ENCODE measurements around the gene TIMMDC1.

Gene TIMMDC1
- total RNA-seq = 17.2 to 24.0 (median 18.0) reads per million in 3 donors

- H3K4me1 ChIP-seq (ENCODE audit: control insufficient read depth, insufficient read depth, low read length, poor library complexity, severe bottlenecking) = peaks cover 3% of the 10 kb centered on the region
- DNase-seq = peak; percentile 94 to 97 (median 96)
- no peaks in the 10 kb centered on the region for H3K9me3 ChIP-seq (ENCODE audit: control insufficient read depth, low read length)
- peak within 1 kb of the TSS; percentile 80 for H3K27ac ChIP-seq (ENCODE audit: insufficient read depth, low read length, poor library complexity, severe bottlenecking)
- H3K4me3 ChIP-seq (ENCODE audit: insufficient read depth, low read depth, low read length, poor library complexity, severe bottlenecking) = peak within 1 kb of the TSS; percentile 70
- H3K36me3 ChIP-seq (ENCODE audit: control insufficient read depth, insufficient read depth, low read length) = peaks cover 2% of the 10 kb centered on the region
- no peaks in the 10 kb centered on the region for H3K27me3 ChIP-seq (replicated peaks; ENCODE audit: control insufficient read depth, insufficient read depth, low read length, poor library complexity, severe bottlenecking)
Measured at GRCh38 chr3:119498186-119499011, at the start of gene TIMMDC1. TSS of gene TIMMDC1 (plus strand) at chr3:119498547. CDS start at chr3:119498734, 187 bp downstream.

DNA sequence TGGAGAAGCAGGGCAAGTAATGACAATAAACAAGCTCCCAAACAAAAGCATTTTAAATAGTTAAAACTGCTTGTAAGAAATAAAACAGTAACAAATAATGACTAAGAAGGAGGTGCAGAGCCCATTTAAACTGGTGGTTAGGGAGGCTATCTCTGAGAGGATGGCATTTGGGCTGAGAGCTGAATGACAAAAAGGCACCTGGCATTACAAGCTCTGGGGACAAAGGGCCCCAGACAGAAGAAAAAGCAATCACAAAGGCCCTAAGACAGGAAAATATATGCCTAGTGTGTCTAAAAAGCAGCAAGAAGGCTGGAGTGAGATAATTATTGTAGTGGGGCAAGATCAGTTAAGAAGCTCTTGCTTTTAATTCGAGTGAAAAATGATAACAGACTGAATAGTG, 44.5 kb upstream of the TIMMDC1 start:
- Histone ChIP-seq H3K4me3 (ENCODE audit: insufficient read depth, low read depth, low read length, poor library complexity, severe bottlenecking) (no peak overlapping the region), H3K27me3 (replicated peaks; ENCODE audit: control insufficient read depth, insufficient read depth, low read length, poor library complexity, severe bottlenecking) (no peaks in the 10 kb centered on the region), H3K27ac (ENCODE audit: insufficient read depth, low read length, poor library complexity, severe bottlenecking) (no peak overlapping the region)

DNA sequence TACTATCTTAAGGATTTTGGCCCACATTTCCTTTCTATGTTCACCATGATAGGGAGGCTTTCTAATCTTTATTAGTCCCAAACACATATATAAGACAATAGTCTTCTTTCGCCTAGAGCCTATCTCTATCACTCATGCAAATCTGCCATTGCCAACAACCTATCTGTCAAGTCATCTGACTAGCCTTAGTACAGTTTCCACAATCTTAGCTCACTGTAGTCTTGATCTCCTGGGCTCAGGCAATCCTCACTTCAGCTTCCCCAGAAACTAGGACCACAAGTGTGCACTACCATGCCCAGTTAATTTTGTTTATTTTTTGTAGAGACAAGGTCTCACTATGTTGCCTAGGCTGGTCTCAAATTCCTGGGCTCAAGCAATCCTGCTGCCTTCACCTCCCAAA, 41.9 kb upstream of the TIMMDC1 start:
- Histone ChIP-seq H3K4me1 (ENCODE audit: control insufficient read depth, insufficient read depth, low read length, poor library complexity, severe bottlenecking) (no peaks in the 10 kb centered on the region), H3K36me3 (ENCODE audit: control insufficient read depth, insufficient read depth, low read length) (peaks cover 59% of the 10 kb centered on the region), H3K4me3 (ENCODE audit: insufficient read depth, low read depth, low read length, poor library complexity, severe bottlenecking) (no peak overlapping the region), H3K27me3 (replicated peaks; ENCODE audit: control insufficient read depth, insufficient read depth, low read length, poor library complexity, severe bottlenecking) (no peaks in the 10 kb centered on the region), H3K27ac (ENCODE audit: insufficient read depth, low read length, poor library complexity, severe bottlenecking) (no peak overlapping the region), H3K9me3 (ENCODE audit: control insufficient read depth, low read length) (no peaks in the 10 kb centered on the region)
- DNase-seq = no peak

More for the DNA sequence above, 44.5 kb upstream of the TIMMDC1 start:
- peaks cover 48% of the 10 kb centered on the region for H3K36me3 ChIP-seq (ENCODE audit: control insufficient read depth, insufficient read depth, low read length)
- no peaks in the 10 kb centered on the region for H3K4me1 ChIP-seq (ENCODE audit: control insufficient read depth, insufficient read depth, low read length, poor library complexity, severe bottlenecking)
- no peaks in the 10 kb centered on the region for H3K9me3 ChIP-seq (ENCODE audit: control insufficient read depth, low read length)
- DNase-seq = no peak

GRCh38 chr3:119457246-119457645, 41.1 kb upstream of the TIMMDC1 start:
- Histone ChIP-seq H3K4me3 (ENCODE audit: insufficient read depth, low read depth, low read length, poor library complexity, severe bottlenecking) (no peak overlapping the region), H3K4me1 (ENCODE audit: control insufficient read depth, insufficient read depth, low read length, poor library complexity, severe bottlenecking) (no peaks in the 10 kb centered on the region), H3K27ac (ENCODE audit: insufficient read depth, low read length, poor library complexity, severe bottlenecking) (no peak overlapping the region), H3K9me3 (ENCODE audit: control insufficient read depth, low read length) (no peaks in the 10 kb centered on the region), H3K27me3 (replicated peaks; ENCODE audit: control insufficient read depth, insufficient read depth, low read length, poor library complexity, severe bottlenecking) (no peaks in the 10 kb centered on the region), H3K36me3 (ENCODE audit: control insufficient read depth, insufficient read depth, low read length) (peaks cover 53% of the 10 kb centered on the region)
- DNase-seq = no peak

GRCh38 chr3:119463171-119464169, 34.9 kb upstream of the TIMMDC1 start, which contains the start of gene TMEM39A:
TSS of gene TMEM39A (minus strand) at chr3:119463615. CDS start at chr3:119462074, 1,541 bp downstream.
- Histone ChIP-seq H3K36me3 (ENCODE audit: control insufficient read depth, insufficient read depth, low read length) (peaks cover 23% of the 10 kb centered on the region), H3K9me3 (ENCODE audit: control insufficient read depth, low read length) (no peaks in the 10 kb centered on the region), H3K4me3 (ENCODE audit: insufficient read depth, low read depth, low read length, poor library complexity, severe bottlenecking) (peak within 1 kb of the TSS; percentile 92), H3K27ac (ENCODE audit: insufficient read depth, low read length, poor library complexity, severe bottlenecking) (peak within 1 kb of the TSS; percentile 88), H3K4me1 (ENCODE audit: control insufficient read depth, insufficient read depth, low read length, poor library complexity, severe bottlenecking) (no peaks in the 10 kb centered on the region), H3K27me3 (replicated peaks; ENCODE audit: control insufficient read depth, insufficient read depth, low read length, poor library complexity, severe bottlenecking) (no peaks in the 10 kb centered on the region)
- peak; percentile 98 for DNase-seq

DNA sequence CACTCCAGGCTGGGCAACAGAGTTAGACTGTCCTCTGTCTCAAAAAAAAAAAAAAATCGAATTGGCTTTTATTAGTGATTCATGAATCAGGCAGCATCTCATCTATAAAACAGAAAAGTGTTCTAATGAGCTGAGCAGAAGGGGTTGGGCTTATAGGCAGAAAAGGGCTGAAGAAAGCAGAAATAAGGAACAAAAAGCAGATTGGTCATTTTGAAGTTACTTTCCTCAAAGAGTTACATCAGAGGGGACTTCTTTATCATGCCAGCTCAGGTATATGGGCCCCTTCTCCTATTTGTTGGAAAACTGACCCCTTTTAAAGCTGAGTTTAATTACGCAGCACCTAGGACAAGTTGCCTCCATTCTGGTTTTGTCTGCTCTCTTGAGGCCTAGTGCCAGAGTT, 30.3 kb upstream of the TIMMDC1 start:
- Histone ChIP-seq H3K4me3 (ENCODE audit: insufficient read depth, low read depth, low read length, poor library complexity, severe bottlenecking) (no peak overlapping the region), H3K27ac (ENCODE audit: insufficient read depth, low read length, poor library complexity, severe bottlenecking) (no peak overlapping the region), H3K36me3 (ENCODE audit: control insufficient read depth, insufficient read depth, low read length) (peaks cover 16% of the 10 kb centered on the region), H3K27me3 (replicated peaks; ENCODE audit: control insufficient read depth, insufficient read depth, low read length, poor library complexity, severe bottlenecking) (no peaks in the 10 kb centered on the region), H3K9me3 (ENCODE audit: control insufficient read depth, low read length) (no peaks in the 10 kb centered on the region), H3K4me1 (ENCODE audit: control insufficient read depth, insufficient read depth, low read length, poor library complexity, severe bottlenecking) (peaks cover 8% of the 10 kb centered on the region)
- no peak for DNase-seq

- Histone ChIP-seq H3K4me3 (ENCODE audit: insufficient read depth, low read depth, low read length, poor library complexity, severe bottlenecking) (peak overlapping the region; percentile 99), H3K4me1 (ENCODE audit: control insufficient read depth, insufficient read depth, low read length, poor library complexity, severe bottlenecking) (peaks cover 8% of the 10 kb centered on the region), H3K27me3 (replicated peaks; ENCODE audit: control insufficient read depth, insufficient read depth, low read length, poor library complexity, severe bottlenecking) (no peaks in the 10 kb centered on the region), H3K9me3 (ENCODE audit: control insufficient read depth, low read length) (no peaks in the 10 kb centered on the region), H3K36me3 (ENCODE audit: control insufficient read depth, insufficient read depth, low read length) (peaks cover 22% of the 10 kb centered on the region), H3K27ac (ENCODE audit: insufficient read depth, low read length, poor library complexity, severe bottlenecking) (peak overlapping the region; percentile 87)
- no peak for DNase-seq
Measured at GRCh38 chr3:119469418-119470189, 28.7 kb upstream of the TIMMDC1 start.

DNA sequence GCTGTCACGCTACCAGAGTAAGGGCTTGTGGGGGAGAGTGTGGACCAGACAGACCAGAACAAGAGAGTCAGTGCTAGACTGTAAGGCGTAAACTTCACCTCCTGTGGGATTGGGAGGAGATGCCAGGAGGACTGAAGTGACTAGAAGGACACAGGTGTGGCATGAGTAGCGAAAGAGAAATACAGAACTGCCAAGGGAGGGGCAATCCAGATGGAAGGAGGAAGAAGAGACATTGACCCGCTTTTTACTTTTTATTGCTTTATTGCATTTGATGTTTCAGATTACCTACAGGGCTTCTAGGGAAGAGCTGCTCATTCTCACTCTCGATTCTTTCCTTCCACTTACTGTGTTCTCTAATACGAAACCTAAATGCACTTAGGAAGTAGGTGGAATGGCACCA, 27.5 kb upstream of the TIMMDC1 start:
- Histone ChIP-seq H3K27me3 (replicated peaks; ENCODE audit: control insufficient read depth, insufficient read depth, low read length, poor library complexity, severe bottlenecking) (no peaks in the 10 kb centered on the region), H3K4me1 (ENCODE audit: control insufficient read depth, insufficient read depth, low read length, poor library complexity, severe bottlenecking) (peaks cover 8% of the 10 kb centered on the region), H3K36me3 (ENCODE audit: control insufficient read depth, insufficient read depth, low read length) (peaks cover 30% of the 10 kb centered on the region), H3K27ac (ENCODE audit: insufficient read depth, low read length, poor library complexity, severe bottlenecking) (no peak overlapping the region), H3K9me3 (ENCODE audit: control insufficient read depth, low read length) (no peaks in the 10 kb centered on the region), H3K4me3 (ENCODE audit: insufficient read depth, low read depth, low read length, poor library complexity, severe bottlenecking) (no peak overlapping the region)
- DNase-seq = no peak

- H3K4me3 ChIP-seq (ENCODE audit: insufficient read depth, low read depth, low read length, poor library complexity, severe bottlenecking) = no peak overlapping the region
- H3K27me3 ChIP-seq (replicated peaks; ENCODE audit: control insufficient read depth, insufficient read depth, low read length, poor library complexity, severe bottlenecking) = no peaks in the 10 kb centered on the region
- no peaks in the 10 kb centered on the region for H3K9me3 ChIP-seq (ENCODE audit: control insufficient read depth, low read length)
- H3K36me3 ChIP-seq (ENCODE audit: control insufficient read depth, insufficient read depth, low read length) = peaks cover 51% of the 10 kb centered on the region
- no peak for DNase-seq
- H3K27ac ChIP-seq (ENCODE audit: insufficient read depth, low read length, poor library complexity, severe bottlenecking) = no peak overlapping the region
- H3K4me1 ChIP-seq (ENCODE audit: control insufficient read depth, insufficient read depth, low read length, poor library complexity, severe bottlenecking) = no peaks in the 10 kb centered on the region
Measured at GRCh38 chr3:119481079-119481478, 17.3 kb upstream of the TIMMDC1 start.

Measured in effector memory CD4-positive, alpha-beta T cell (primary cell).